ENCODE measurements around the gene AHCYL2.

GRCh38 chr7:129361771-129362170, 136.9 kb downstream of the AHCYL2 start:
- no peak for TF ChIP-seq CTCF (IDR thresholded peaks at IDR 0.05)
- no peak for TF ChIP-seq POLR2A (IDR thresholded peaks at IDR 0.05)
- no peak for TF ChIP-seq EP300 (IDR thresholded peaks at IDR 0.05)

All from ovary (tissue), 3 donors.